ENCODE measurements around the gene CCAR1.

DNA sequence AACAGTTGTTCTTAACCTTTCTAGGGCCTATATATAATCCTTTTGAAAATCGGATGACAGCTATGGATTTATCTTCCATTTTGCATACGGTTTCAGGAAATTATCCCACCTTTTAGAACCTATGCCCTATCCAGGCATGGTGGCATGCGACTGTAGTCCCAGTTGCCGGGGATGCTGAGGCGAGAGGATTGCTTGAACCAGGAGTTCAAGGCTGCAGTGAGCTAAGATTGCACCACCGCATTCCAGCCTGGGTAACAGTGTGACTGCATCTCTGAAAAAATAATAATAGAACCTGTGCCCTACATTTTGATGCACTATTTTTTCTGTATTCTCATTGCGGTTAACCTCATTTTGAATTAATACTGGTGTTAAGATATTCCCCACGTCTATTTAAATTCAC lies 11.6 kb downstream of the CCAR1 start:
- TF ChIP-seq, protein P1, sequence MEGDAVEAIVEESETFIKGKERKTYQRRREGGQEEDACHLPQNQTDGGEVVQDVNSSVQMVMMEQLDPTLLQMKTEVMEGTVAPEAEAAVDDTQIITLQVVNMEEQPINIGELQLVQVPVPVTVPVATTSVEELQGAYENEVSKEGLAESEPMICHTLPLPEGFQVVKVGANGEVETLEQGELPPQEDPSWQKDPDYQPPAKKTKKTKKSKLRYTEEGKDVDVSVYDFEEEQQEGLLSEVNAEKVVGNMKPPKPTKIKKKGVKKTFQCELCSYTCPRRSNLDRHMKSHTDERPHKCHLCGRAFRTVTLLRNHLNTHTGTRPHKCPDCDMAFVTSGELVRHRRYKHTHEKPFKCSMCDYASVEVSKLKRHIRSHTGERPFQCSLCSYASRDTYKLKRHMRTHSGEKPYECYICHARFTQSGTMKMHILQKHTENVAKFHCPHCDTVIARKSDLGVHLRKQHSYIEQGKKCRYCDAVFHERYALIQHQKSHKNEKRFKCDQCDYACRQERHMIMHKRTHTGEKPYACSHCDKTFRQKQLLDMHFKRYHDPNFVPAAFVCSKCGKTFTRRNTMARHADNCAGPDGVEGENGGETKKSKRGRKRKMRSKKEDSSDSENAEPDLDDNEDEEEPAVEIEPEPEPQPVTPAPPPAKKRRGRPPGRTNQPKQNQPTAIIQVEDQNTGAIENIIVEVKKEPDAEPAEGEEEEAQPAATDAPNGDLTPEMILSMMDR (IDR thresholded peaks at IDR 0.05), result no peak
- no peak for TF ChIP-seq POLR2A (IDR thresholded peaks at IDR 0.05)
